GM18511 (cell line): ENCODE results near the gene ABCD1.
"Not testable (repeated sequence)": the region's sequence is repeated elsewhere in the genome, so short reads cannot be mapped to it uniquely, and the experiment has no call there.

Experiments used
- ATAC-seq: cut with Tn5 transposase; IDR thresholded peaks from one replicate; pipeline ENCODE4 v1.9.1; 2021; ENCODE audit warnings: mild to moderate bottlenecking, moderate library complexity; ENCODE audit not compliant: unreplicated experiment

Gene ABCD1

GRCh38 chrX:153693216-153694086, 31.2 kb upstream of the ABCD1 start:
- no peak for ATAC-seq

DNA sequence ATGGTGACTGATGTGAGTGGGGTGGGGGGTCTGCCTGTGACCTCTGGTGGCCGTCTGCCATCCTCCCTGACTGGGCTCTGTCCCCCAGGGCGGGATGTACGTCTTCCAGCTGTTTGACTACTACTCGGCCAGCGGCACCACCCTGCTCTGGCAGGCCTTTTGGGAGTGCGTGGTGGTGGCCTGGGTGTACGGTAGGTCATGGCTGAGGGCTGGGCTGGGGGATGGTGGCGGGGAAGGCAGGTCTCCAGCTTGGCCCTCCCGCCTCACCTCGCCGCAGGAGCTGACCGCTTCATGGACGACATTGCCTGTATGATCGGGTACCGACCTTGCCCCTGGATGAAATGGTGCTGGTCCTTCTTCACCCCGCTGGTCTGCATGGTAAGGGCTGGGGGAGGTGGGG, 30.4 kb upstream of the ABCD1 start:
- ATAC-seq: not testable (repeated sequence)

GRCh38 chrX:153694687-153695270, 29.9 kb upstream of the ABCD1 start:
- ATAC-seq: no peak

DNA sequence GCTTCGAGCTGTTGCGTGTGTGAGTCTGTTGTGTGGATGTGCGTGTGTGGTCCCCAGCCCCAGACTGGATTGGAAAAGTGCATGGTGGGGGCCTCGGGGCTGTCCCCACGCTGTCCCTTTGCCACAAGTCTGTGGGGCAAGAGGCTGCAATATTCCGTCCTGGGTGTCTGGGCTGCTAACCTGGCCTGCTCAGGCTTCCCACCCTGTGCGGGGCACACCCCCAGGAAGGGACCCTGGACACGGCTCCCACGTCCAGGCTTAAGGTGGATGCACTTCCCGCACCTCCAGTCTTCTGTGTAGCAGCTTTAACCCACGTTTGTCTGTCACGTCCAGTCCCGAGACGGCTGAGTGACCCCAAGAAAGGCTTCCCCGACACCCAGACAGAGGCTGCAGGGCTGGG, 28.6 kb upstream of the ABCD1 start:
- ATAC-seq: no peak

- ATAC-seq: not testable (repeated sequence)
Measured at GRCh38 chrX:153696538-153696937, 28.1 kb upstream of the ABCD1 start.

- not testable (repeated sequence) for ATAC-seq
Measured at GRCh38 chrX:153696986-153697722, 27.5 kb upstream of the ABCD1 start.

DNA sequence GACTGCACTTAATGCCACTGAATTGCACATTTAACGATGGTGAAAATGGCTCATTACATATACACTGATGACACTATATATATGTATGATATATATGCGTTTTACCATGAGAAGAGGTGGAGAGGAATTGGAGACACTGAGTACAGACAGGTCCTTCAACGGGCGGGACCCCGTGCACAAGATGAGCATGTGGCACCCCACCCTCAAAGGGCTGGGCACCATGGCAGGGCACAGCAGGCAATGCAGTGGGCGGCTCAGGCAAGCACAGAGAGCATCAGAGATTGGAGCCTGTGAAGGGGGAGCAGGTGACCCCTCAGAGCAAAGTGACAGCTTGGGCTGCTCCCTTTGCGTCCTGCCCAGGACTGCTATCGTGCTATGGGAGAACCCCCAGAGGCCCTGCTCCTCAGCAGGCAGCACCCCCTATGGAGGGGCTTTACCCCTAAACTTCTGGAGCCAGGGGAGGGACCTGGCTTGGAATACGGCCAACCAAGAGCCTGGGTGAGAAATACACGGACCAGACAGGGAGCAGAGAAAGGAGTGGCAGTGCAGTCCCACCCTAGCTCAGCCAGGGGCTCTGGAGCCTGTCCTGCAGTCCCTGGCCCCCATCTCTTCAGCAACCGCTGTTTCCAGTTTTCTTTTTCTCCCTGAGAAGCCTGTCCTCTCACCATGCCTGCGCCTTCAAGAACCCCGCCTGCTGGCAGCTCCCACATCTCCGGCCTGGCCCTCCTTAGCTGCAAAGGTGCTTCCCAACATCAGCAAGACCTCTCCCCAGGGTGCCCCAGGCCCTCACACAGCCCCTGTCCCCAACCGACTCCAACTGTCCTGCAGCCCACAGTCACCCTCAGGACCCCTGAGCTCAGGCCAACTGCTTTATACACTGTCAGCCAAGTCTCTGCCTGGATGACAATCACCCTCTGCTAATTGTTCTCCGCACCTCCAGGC, 26.5 kb upstream of the ABCD1 start:
- ATAC-seq: no peak

GRCh38 chrX:153699210-153699783, 25.4 kb upstream of the ABCD1 start:
- not testable (repeated sequence) for ATAC-seq

DNA sequence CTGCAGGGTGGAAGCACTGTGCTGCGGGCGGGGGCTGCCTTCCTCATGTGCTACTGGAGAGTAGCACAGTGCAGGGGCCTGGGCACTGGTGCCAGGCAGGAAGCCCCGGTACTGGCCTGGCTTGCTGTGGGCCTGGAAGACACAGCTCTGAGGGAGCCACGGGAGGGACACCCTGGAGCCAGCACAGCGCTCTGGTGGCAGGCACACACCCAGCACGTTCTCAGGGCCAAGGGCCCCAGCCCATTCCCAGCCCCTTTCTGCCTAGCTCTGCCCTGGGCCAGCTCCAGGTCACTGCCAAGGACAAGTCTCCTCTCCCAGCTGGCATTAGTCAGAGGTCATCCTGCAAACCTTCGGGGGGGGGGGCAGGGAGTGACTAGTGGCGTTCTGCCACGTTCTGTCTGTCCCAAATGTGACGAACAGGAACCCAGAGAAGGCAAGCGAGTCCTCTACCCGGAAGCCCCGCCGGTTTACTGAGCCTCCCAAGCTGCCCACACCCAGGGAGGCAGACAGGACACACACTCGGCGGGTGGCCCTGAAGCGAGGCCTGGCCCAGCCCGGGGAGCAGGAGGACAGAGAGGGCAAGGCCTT, 24.8 kb upstream of the ABCD1 start:
- not testable (repeated sequence) for ATAC-seq

- no peak for ATAC-seq
Measured at GRCh38 chrX:153700376-153700945, 24.2 kb upstream of the ABCD1 start.

- no peak for ATAC-seq
Measured at GRCh38 chrX:153700967-153701366, 23.7 kb upstream of the ABCD1 start.

DNA sequence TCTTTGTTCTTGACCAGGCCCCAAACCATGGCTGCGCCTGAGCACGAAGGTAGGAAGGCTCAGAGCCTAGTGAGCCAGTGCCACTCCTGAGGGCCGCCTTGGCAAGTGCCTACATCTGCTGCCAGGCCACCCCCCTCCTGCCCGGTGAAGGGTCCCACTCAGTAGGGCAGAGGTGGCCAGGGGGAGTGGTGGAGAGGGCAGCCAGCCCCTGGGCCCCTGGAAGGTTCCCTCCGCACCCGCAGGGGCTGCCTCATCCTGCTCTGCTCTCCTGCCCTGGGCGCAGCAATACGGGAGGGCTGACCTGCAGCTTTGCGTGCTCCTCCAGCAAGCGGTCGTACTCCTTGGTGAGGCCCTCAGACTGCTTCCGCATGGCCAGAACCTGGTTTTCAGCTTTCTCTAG, 22.9 kb upstream of the ABCD1 start:
- no peak for ATAC-seq

GRCh38 chrX:153702336-153703035, 22.2 kb upstream of the ABCD1 start:
- ATAC-seq: no peak

- no peak for ATAC-seq
Measured at GRCh38 chrX:153703036-153703370, 21.7 kb upstream of the ABCD1 start.

DNA sequence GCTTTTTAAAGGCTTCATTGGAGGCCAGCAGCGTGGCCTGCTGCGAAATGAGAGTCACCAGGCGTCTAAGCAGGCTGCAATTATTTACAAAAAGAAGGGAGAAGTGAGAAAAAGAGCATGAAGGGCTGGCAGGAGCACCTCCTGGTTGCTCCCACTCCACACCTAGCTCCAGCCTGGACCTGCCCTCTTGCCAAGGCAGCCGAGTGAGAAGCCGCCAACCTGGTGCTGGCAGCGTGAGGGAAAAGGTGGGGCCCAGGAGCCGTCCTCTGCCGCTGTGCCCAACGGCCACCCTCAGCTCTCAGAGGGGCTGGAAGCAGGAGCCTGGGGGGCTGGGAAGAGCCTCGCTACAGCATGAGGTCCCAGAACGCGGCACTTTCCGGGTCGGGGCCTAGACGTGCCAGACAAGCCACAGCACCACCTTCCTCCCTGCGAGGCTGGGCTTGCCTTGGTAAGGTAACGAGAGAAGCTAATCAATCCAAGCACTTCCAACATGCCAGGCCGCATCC, 20.6 kb upstream of the ABCD1 start:
- ATAC-seq: no peak

- not testable (repeated sequence) for ATAC-seq
Measured at GRCh38 chrX:153704631-153705402, 19.8 kb upstream of the ABCD1 start.

GRCh38 chrX:153705403-153706060, 19.1 kb upstream of the ABCD1 start:
- ATAC-seq: not testable (repeated sequence)

DNA sequence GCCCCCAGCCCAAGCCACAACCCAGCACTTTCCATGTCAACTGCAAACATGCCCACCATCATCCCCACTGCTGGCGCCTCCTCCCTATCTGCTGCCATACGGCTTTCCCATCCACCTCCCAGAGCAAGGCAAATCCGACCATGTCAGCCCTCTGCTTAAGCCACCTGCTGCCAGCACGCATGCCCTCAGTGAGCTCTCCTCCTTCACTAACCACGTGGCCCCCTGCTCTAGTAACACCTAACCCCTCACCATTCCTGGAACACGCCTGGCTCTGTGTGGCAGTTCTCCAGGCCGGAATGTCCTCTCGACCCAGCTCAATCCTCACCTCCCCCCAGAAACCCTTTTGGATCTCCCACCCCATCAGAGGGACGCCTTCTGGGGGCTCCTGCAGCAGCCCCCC, 17.9 kb upstream of the ABCD1 start:
- ATAC-seq: no peak
